Ishikawa (cell line): ENCODE measurements around the gene ANKRD30A.

ENCODE experiments used
- CEBPB ChIP-seq: IDR thresholded peaks from 2 replicates; pipeline ENCODE4 v1.6.1; 2012
- CREB1 ChIP-seq: IDR thresholded peaks from 2 replicates; pipeline ENCODE4 v1.6.1; 2012; ENCODE audit warnings: low read depth
- EGR1 ChIP-seq: IDR thresholded peaks from 2 replicates; pipeline ENCODE4 v1.6.1; 2012
- EP300 ChIP-seq: IDR thresholded peaks from 2 replicates; pipeline ENCODE4 v1.6.1; 2012; ENCODE audit warnings: borderline replicate concordance
- FOXM1 ChIP-seq: IDR thresholded peaks from 2 replicates; pipeline ENCODE4 v1.6.1; 2012; ENCODE audit warnings: low read depth, borderline replicate concordance
- MAX ChIP-seq: IDR thresholded peaks from 2 replicates; pipeline ENCODE4 v1.6.1; 2012
- NFIC ChIP-seq: IDR thresholded peaks from 2 replicates; pipeline ENCODE4 v1.6.1; 2012
- RAD21 ChIP-seq: IDR thresholded peaks from 2 replicates; pipeline ENCODE4 v1.6.1; 2012; ENCODE audit warnings: low read depth
- REST ChIP-seq: IDR thresholded peaks from 2 replicates; pipeline ENCODE4 v1.6.1; 2012; ENCODE audit warnings: low read depth, mild to moderate bottlenecking
- TAF1 ChIP-seq: IDR thresholded peaks from 2 replicates; pipeline ENCODE4 v1.6.1; 2012; ENCODE audit warnings: low read depth, mild to moderate bottlenecking
- TCF12 ChIP-seq: IDR thresholded peaks from 2 replicates; pipeline ENCODE4 v1.6.1; 2012; ENCODE audit warnings: low read depth
- TEAD4 ChIP-seq: IDR thresholded peaks from 2 replicates; pipeline ENCODE4 v1.6.1; 2012
- USF1 ChIP-seq: IDR thresholded peaks from 2 replicates; pipeline ENCODE4 v1.6.1; 2012
- YY1 ChIP-seq: IDR thresholded peaks from 2 replicates; pipeline ENCODE4 v1.6.1; 2012; ENCODE audit warnings: low read depth
- ZBTB7A ChIP-seq: IDR thresholded peaks from 2 replicates; pipeline ENCODE4 v1.6.1; 2012; ENCODE audit warnings: low read depth

The ANKRD30A gene

GRCh38 chr10:37206132-37206531 lies 80.7 kb downstream of the ANKRD30A start:
- TF ChIP-seq CREB1 (no peak), RAD21 (no peak), ZBTB7A (no peak), CEBPB (no peak), MAX (no peak), TCF12 (no peak), NFIC (no peak)

GRCh38 chr10:37220866-37221265 lies 95.5 kb downstream of the ANKRD30A start:
- TF ChIP-seq ZBTB7A (no peak), CEBPB (no peak), REST (no peak), USF1 (no peak), RAD21 (no peak), CREB1 (no peak), YY1 (no peak), EP300 (no peak), FOXM1 (no peak), TEAD4 (no peak), NFIC (no peak), EGR1 (no peak), TAF1 (no peak), TCF12 (no peak), MAX (no peak)

GRCh38 chr10:37222046-37222445 lies 96.6 kb downstream of the ANKRD30A start:
- TF ChIP-seq EP300 (no peak), TAF1 (no peak), FOXM1 (no peak), CREB1 (no peak), EGR1 (no peak), TEAD4 (no peak), MAX (no peak), ZBTB7A (no peak), REST (no peak), TCF12 (no peak), CEBPB (no peak)

- TF ChIP-seq MAX (no peak), REST (no peak), TAF1 (no peak)
These were observed 99.8 kb downstream of the ANKRD30A start for GRCh38 chr10:37225163-37225562.

GRCh38 chr10:37226524-37226923 lies 101.1 kb downstream of the ANKRD30A start:
- TF ChIP-seq CEBPB (no peak), TEAD4 (no peak), EGR1 (no peak), USF1 (no peak), MAX (no peak), FOXM1 (no peak), RAD21 (no peak), REST (no peak), TCF12 (no peak), EP300 (no peak), YY1 (no peak), TAF1 (no peak), ZBTB7A (no peak), CREB1 (no peak), NFIC (no peak)
